H1 (cell line): Measurements from ENCODE around the gene GALNTL6. TPM values are rescaled to one million over a fixed set of nuclear protein-coding genes. Genes with fewer than 3 reads are reported as not detected.

Experiments used
- CTCF ChIA-PET: fragments of 300-600 bp; sonication (Branson Sonifier 250); formaldehyde crosslinking; loops from one replicate; lab custom pipeline; 2021; ENCODE audit not compliant: partially characterized antibody; lab: Charles Lee
- POLR2A ChIA-PET: fragments of 300-600 bp; sonication (Branson Sonifier 250); formaldehyde crosslinking; loops from one replicate; lab custom pipeline; 2021; ENCODE audit warnings: inconsistent platforms; ENCODE audit not compliant: partially characterized antibody; lab: Charles Lee
- DNase-seq, 2 experiments: peaks; one replicate each; pipeline versions ENCODE4 v3.0.0 to v3.0.0-alpha.2; 2010 to 2022; ENCODE audit warnings: low spot score in 2 of 2, low read depth in 1 of 2, mixed read lengths in 1 of 2
- FAIRE-seq: peaks from 2 replicates; lab custom pipeline; 2011; peaks lifted over from hg19 to GRCh38; lab: Jason Lieb, UNC
- H2AFZ ChIP-seq: 2 replicates; pipeline ENCODE4 v1.8.1; 2012; ENCODE audit warnings: low read length, inconsistent platforms
- H2AK5ac ChIP-seq: 2 replicates; pipeline ENCODE4 v1.6.1; 2013; ENCODE audit warnings: low read depth, low read length
- H2BK120ac ChIP-seq: replicated peaks from 2 replicates; pipeline ENCODE3; 2013; ENCODE audit warnings: low read depth, low read length, inconsistent platforms
- H2BK12ac ChIP-seq: 2 replicates; pipeline ENCODE4 v1.6.1; 2013; ENCODE audit warnings: low read depth, low read length
- H2BK15ac ChIP-seq: 2 replicates; pipeline ENCODE4 v1.6.1; 2013; ENCODE audit warnings: low read length
- H2BK20ac ChIP-seq: 2 replicates; pipeline ENCODE4 v1.6.1; 2013; ENCODE audit warnings: low read length
- H2BK5ac ChIP-seq: 2 replicates; pipeline ENCODE4 v1.6.1; 2013; ENCODE audit warnings: low read depth, low read length
- H3K14ac ChIP-seq: 2 replicates; pipeline ENCODE4 v1.6.1; 2013; ENCODE audit warnings: inconsistent platforms; ENCODE audit not compliant: insufficient read length
- H3K18ac ChIP-seq: 2 replicates; pipeline ENCODE4 v1.6.1; 2013; ENCODE audit warnings: low read length; ENCODE audit errors: extremely low read depth
- H3K23ac ChIP-seq: 2 replicates; pipeline ENCODE4 v1.6.1; 2013; ENCODE audit warnings: inconsistent platforms; ENCODE audit not compliant: insufficient read length
- H3K23me2 ChIP-seq: 2 replicates; pipeline ENCODE4 v1.6.1; 2013; ENCODE audit warnings: low read depth, low read length
- H3K27ac ChIP-seq: 2 replicates; pipeline ENCODE4 v1.6.1; 2011; ENCODE audit warnings: low read depth, low read length, inconsistent platforms
- H3K27me3 ChIP-seq, 4 experiments: replicated peaks in 1 of 4; 1 replicate in 1 of 4; 2 replicates in 3 of 4; pipeline versions ENCODE4 v1.6.1 to v1.8.1; 2011 to 2013; ENCODE audit warnings: low read length in 3 of 4, mild to moderate bottlenecking in 3 of 4, inconsistent platforms in 2 of 4, mixed read lengths in 2 of 4, moderate library complexity in 1 of 4; ENCODE audit not compliant: control insufficient read depth in 3 of 4, insufficient read depth in 3 of 4; ENCODE audit errors: extremely low read depth in 1 of 4
- H3K36me3 ChIP-seq, 4 experiments: 2 replicates each; pipeline versions ENCODE4 v1.6.1 to v1.8.1; 2011 to 2013; ENCODE audit warnings: mild to moderate bottlenecking in 4 of 4, low read length in 3 of 4, moderate library complexity in 2 of 4, control low read depth in 1 of 4, inconsistent platforms in 1 of 4; ENCODE audit not compliant: insufficient read depth in 4 of 4, control insufficient read depth in 2 of 4
- H3K4ac ChIP-seq: replicated peaks from 2 replicates; pipeline ENCODE3; 2013; ENCODE audit warnings: low read length, low read depth, mixed read lengths, inconsistent platforms; ENCODE audit not compliant: insufficient read length
- H3K4me1 ChIP-seq, 4 experiments: replicated peaks in 1 of 4; 1 replicate in 1 of 4; 2 replicates in 3 of 4; pipeline versions ENCODE4 v1.6.1 to v1.8.1; 2011 to 2013; ENCODE audit warnings: low read length in 3 of 4, inconsistent platforms in 2 of 4, mixed read lengths in 1 of 4; ENCODE audit not compliant: insufficient read depth in 4 of 4, control insufficient read depth in 3 of 4
- H3K4me2 ChIP-seq, 2 experiments: 2 replicates each; pipeline versions ENCODE4 v1.6.1 to v1.8.1; 2011 to 2013; ENCODE audit warnings: low read depth in 2 of 2, low read length in 2 of 2, control low read depth in 1 of 2, inconsistent platforms in 1 of 2, mild to moderate bottlenecking in 1 of 2; ENCODE audit not compliant: insufficient read depth in 1 of 2
- H3K4me3 ChIP-seq, 4 experiments: fragments of 200-600, 300-600 bp in 1 of 4; sonication (generic), shearing (Covaris generic), sonication (Bioruptor Twin) in 1 of 4; 2 replicates each; pipeline versions ENCODE4 v1.5.1 to v1.8.1; 2011 to 2016; ENCODE audit warnings: low read length in 4 of 4, low read depth in 3 of 4, control low read depth in 2 of 4, inconsistent platforms in 2 of 4, mild to moderate bottlenecking in 2 of 4, mixed read lengths in 1 of 4, moderate library complexity in 1 of 4; ENCODE audit not compliant: insufficient read depth in 2 of 4; ENCODE audit errors: extremely low read depth in 1 of 4
- H3K56ac ChIP-seq: replicated peaks from 2 replicates; pipeline ENCODE3; 2013; ENCODE audit warnings: low read depth, mild to moderate bottlenecking, mixed read lengths, low read length, inconsistent platforms; ENCODE audit not compliant: insufficient read length
- H3K79me1 ChIP-seq: 2 replicates; pipeline ENCODE4 v1.6.1; 2013; ENCODE audit warnings: low read depth, low read length, control low read depth
- H3K79me2 ChIP-seq, 2 experiments: 2 replicates each; pipeline versions ENCODE4 v1.6.1 to v1.8.1; 2012 to 2013; ENCODE audit warnings: low read length in 2 of 2, mild to moderate bottlenecking in 2 of 2, inconsistent platforms in 1 of 2; ENCODE audit not compliant: insufficient read depth in 2 of 2, control insufficient read depth in 1 of 2
- H3K9ac ChIP-seq, 4 experiments: replicated peaks in 1 of 4; 1 replicate in 1 of 4; 2 replicates in 3 of 4; pipeline versions ENCODE4 v1.6.1 to v1.8.1; 2011 to 2013; ENCODE audit warnings: low read depth in 3 of 4, low read length in 3 of 4, control low read depth in 2 of 4, mild to moderate bottlenecking in 2 of 4, moderate library complexity in 2 of 4, inconsistent platforms in 1 of 4; ENCODE audit errors: extremely low read depth in 1 of 4
- H3K9me3 ChIP-seq, 2 experiments: 2 replicates each; pipeline versions ENCODE4 v1.6.1 to v1.8.1; 2012 to 2013; ENCODE audit warnings: mild to moderate bottlenecking in 2 of 2, moderate library complexity in 2 of 2, control low read depth in 1 of 2, inconsistent platforms in 1 of 2, low read depth in 1 of 2, low read length in 1 of 2, mixed read lengths in 1 of 2; ENCODE audit not compliant: insufficient read depth in 2 of 2
- H4K20me1 ChIP-seq, 2 experiments: replicated peaks in 1 of 2; 2 replicates each; pipeline versions ENCODE3 to v1.8.1; 2011 to 2013; ENCODE audit warnings: inconsistent platforms in 2 of 2, low read length in 2 of 2, mild to moderate bottlenecking in 1 of 2; ENCODE audit not compliant: insufficient read depth in 2 of 2, control insufficient read depth in 1 of 2
- H4K5ac ChIP-seq: 2 replicates; pipeline ENCODE4 v1.6.1; 2013; ENCODE audit warnings: low read length, low read depth, mixed read lengths, inconsistent platforms; ENCODE audit not compliant: insufficient read length
- H4K8ac ChIP-seq: 2 replicates; pipeline ENCODE4 v1.8.0; 2013; ENCODE audit warnings: mild to moderate bottlenecking, moderate library complexity, low read length, inconsistent platforms; ENCODE audit not compliant: insufficient read depth; ENCODE audit errors: extremely low read depth
- H4K91ac ChIP-seq: replicated peaks from 2 replicates; pipeline ENCODE3; 2013; ENCODE audit warnings: low read length, mixed read lengths, inconsistent platforms; ENCODE audit not compliant: insufficient read length
- BRCA1 ChIP-seq: IDR thresholded peaks from 2 replicates; pipeline ENCODE4 v1.6.1; 2012; ENCODE audit warnings: low read depth, low read length, improper control_type of control experiment
- TAF1 ChIP-seq: IDR thresholded peaks from 2 replicates; pipeline ENCODE4 v1.6.1; 2011; ENCODE audit warnings: mild to moderate bottlenecking, low read depth, low read length
- WGBS, 2 experiments: shearing (Covaris generic) in 1 of 2; methylation state at CpG; one replicate each; pipeline versions ENCODE4 v1.1.6 to v1.1.7; 2013 to 2015; ENCODE audit warnings: low lambda C conversion rate in 2 of 2, mixed read lengths in 2 of 2, inconsistent platforms in 1 of 2, low coverage in 1 of 2, missing lambda C conversion rate in 1 of 2; ENCODE audit not compliant: insufficient replicate concordance in 2 of 2, insufficient coverage in 1 of 2, insufficient read length in 1 of 2; ENCODE audit errors: extremely low coverage in 1 of 2, missing lambda C conversion rate in 1 of 2; 5-methylcytosine and 5-hydroxymethylcytosine counted together
- polyA plus RNA-seq, 7 experiments: library from polyadenylated mRNA; depleted of rRNA in 3 of 7; stranded (reverse) in 5 of 7; unstranded in 2 of 7; fragments of >200 nt in 5 of 7; fragments of 200-250 nt in 2 of 7; gene quantifications; 1 replicate in 5 of 7; 2 replicates in 1 of 7; 4 replicates in 1 of 7; pipeline versions ENCODE4 v1.2.1 to v1.2.3, GENCODE V29; 2011 to 2013; ENCODE audit warnings: missing spikeins in 2 of 7, mixed read lengths in 2 of 7
- total RNA-seq: library from RNA; stranded (reverse); fragmentation: NEBNext Ultra II Directional; extraction: Animal tissue kit (Norgen Biotek cat#: 25700); gene quantifications from 2 replicates; pipeline ENCODE4 v1.2.1, GENCODE V29; 2021

GALNTL6 gene
- total and polyA plus RNA-seq, 2 of the 8 experiments (the other 6 are each of a cell fraction or from before 2014, with no cell fraction given) = 0.03 to 0.32 TPM

- no peak for FAIRE-seq
- WGBS, 2 experiments = 92% methylated on average over 3 of the region's 3 CpGs; no CpG with 5 or more reads in 1 of the 2 experiments
- H3K79me2 ChIP-seq = no peaks in the 10 kb centered on the region
These were observed 66.9 kb downstream of the GALNTL6 start for GRCh38 chr4:171880136-171880535.

More at GRCh38 chr4:171880136-171880535, 66.9 kb downstream of the GALNTL6 start:
- Histone ChIP-seq H3K79me1 (no peaks in the 10 kb centered on the region), H3K14ac (no peak overlapping the region), H2BK12ac (no peak overlapping the region), H3K9me3 (no peaks in the 10 kb centered on the region), H2AK5ac (no peak overlapping the region), H3K9ac (no peak overlapping the region), H4K8ac (no peak overlapping the region), H3K4ac (no peak overlapping the region), H3K27me3 (no peaks in the 10 kb centered on the region), H4K20me1 (no peaks in the 10 kb centered on the region), H2BK20ac (no peak overlapping the region), H2BK15ac (no peak overlapping the region), H3K27ac (no peak overlapping the region), H3K56ac (no peak overlapping the region), H2BK5ac (no peak overlapping the region), H4K5ac (no peak overlapping the region), H3K18ac (no peak overlapping the region), H2BK120ac (no peak overlapping the region), H3K36me3 (no peaks in the 10 kb centered on the region), H2AFZ (peak overlapping the region; percentile 52; the same call in 1 of the 2 replicates), H4K91ac (no peak overlapping the region), H3K4me2 (no peak overlapping the region), H3K23ac (no peak overlapping the region), H3K23me2 (no peaks in the 10 kb centered on the region), H3K4me3 (no peak overlapping the region), H3K4me1 (peaks cover 0 to 4% (median 2%) of the 10 kb centered on the region in 4 experiments; a peak in 2 of 7 replicates)
- TF ChIP-seq TAF1 = no peak
- no peak for TF ChIP-seq BRCA1
- no peak for DNase-seq
- ChIA-PET CTCF (no interaction called here), POLR2A (no interaction called here)
